HG03565 (cell line): ENCODE data around the gene ADAM12.
"Not testable (repeated sequence)": the region's sequence is repeated elsewhere in the genome, so short reads cannot be mapped to it uniquely, and the experiment has no call there.

ENCODE experiments used
- ATAC-seq: cut with Tn5 transposase; IDR thresholded peaks from one replicate; pipeline ENCODE4 v1.9.1; 2021; ENCODE audit warnings: mild to moderate bottlenecking, moderate library complexity; ENCODE audit not compliant: unreplicated experiment

The ADAM12 gene

GRCh38 chr10:125999694-126000093, 388.6 kb downstream of the ADAM12 start:
- no peak for ATAC-seq

- ATAC-seq = no peak
These were observed 390.7 kb downstream of the ADAM12 start for GRCh38 chr10:125997586-125997985.

- ATAC-seq = no peak
These were observed 392.5 kb downstream of the ADAM12 start for GRCh38 chr10:125995726-125996304.

- no peak for ATAC-seq
These were observed 393.7 kb downstream of the ADAM12 start for GRCh38 chr10:125994601-125995000.

- no peak for ATAC-seq
These were observed 396.0 kb downstream of the ADAM12 start for GRCh38 chr10:125992254-125992653.

GRCh38 chr10:125991392-125991791, 396.9 kb downstream of the ADAM12 start:
- no peak for ATAC-seq

- ATAC-seq = no peak
These were observed 397.3 kb downstream of the ADAM12 start for GRCh38 chr10:125990974-125991373.

GRCh38 chr10:125989791-125990190, 398.5 kb downstream of the ADAM12 start:
- ATAC-seq = no peak

- ATAC-seq = no peak
These were observed 402.6 kb downstream of the ADAM12 start for GRCh38 chr10:125985557-125986240.

GRCh38 chr10:125984865-125985495, 403.3 kb downstream of the ADAM12 start:
- ATAC-seq = no peak

GRCh38 chr10:125984346-125984745, 403.9 kb downstream of the ADAM12 start:
- ATAC-seq = no peak

- no peak for ATAC-seq
These were observed 404.6 kb downstream of the ADAM12 start for GRCh38 chr10:125983656-125984055.

GRCh38 chr10:125983161-125983560, 405.1 kb downstream of the ADAM12 start:
- ATAC-seq = no peak

GRCh38 chr10:125982260-125982948, 405.9 kb downstream of the ADAM12 start:
- peak; percentile 78 for ATAC-seq

- ATAC-seq = no peak
These were observed 407.7 kb downstream of the ADAM12 start for GRCh38 chr10:125980521-125981035.

GRCh38 chr10:125979976-125980375, 408.3 kb downstream of the ADAM12 start:
- no peak for ATAC-seq

GRCh38 chr10:125976960-125977605, 411.2 kb downstream of the ADAM12 start:
- ATAC-seq = no peak

GRCh38 chr10:125970077-125970630, 418.1 kb downstream of the ADAM12 start:
- ATAC-seq = not testable (repeated sequence)

- ATAC-seq = no peak
These were observed 420.7 kb downstream of the ADAM12 start for GRCh38 chr10:125967533-125967932.

GRCh38 chr10:125964558-125964957, 423.7 kb downstream of the ADAM12 start:
- ATAC-seq = no peak
